ENCODE data around the gene TTC29.
"Not testable (repeated sequence)": the region's sequence is repeated elsewhere in the genome, so short reads cannot be mapped to it uniquely, and the experiment has no call there.

Gene TTC29

DNA sequence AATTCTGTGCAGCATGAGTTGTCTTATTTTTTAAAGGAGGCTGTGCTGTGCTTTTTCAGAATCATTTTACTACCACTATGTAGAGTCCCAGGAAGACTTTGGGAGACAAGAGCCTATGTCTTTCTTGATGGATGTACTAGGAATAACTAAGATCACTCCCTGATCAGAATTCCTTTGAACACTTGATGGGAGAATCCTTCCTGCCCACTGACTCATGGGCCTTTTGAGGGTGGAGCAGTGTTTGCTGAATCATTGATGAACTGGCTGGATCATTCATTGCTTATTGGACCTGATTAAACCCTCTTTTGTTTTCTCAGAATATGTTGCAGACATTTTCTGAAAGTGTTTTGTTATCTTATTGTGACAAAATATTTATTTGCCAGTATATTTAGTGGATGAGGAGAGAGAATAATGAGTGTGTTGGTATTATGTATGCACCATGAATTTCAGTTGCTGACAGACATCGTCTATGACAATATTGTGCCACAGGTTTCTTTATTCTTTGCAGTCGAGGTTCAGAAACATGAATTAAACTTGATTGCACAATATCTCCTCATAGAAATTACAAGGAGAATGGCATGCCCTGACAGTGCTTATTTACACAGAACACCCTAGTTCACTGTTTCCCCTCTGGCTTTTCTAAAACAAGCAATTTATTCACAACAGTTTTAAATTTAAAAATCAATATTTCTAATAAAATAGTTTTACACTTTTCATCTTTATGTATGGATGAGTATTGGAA lies 270.7 kb downstream of the TTC29 start:
- DNase-seq: no peak

GRCh38 chr4:146663968-146664311 lies 281.7 kb downstream of the TTC29 start:
- not testable (repeated sequence) for DNase-seq

DNA sequence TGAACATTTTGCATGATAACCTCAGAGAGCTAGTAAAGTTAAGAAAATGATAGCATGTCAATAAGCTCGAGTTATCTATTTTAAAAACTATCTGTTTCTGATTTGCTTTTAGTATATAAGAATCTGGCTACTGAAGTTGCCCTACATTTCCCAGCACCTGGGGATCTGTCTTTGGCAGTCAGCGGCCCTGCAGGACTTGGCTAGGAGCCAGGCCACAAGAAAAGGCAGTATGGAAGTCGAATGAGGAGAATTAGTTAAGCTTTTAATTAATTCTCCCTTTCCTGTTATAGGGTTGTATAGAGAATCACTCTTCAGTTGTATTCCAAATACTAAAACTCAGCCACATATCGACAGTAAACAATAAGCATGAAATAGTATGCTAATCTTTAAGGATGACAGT lies 284.3 kb downstream of the TTC29 start:
- no peak for DNase-seq
